CD14-positive monocyte (primary cell): ENCODE data around the gene CDK18. TPM values are rescaled to one million over a fixed set of nuclear protein-coding genes. Genes with fewer than 3 reads are reported as not detected.
"Not testable (repeated sequence)": the region's sequence is repeated elsewhere in the genome, so short reads cannot be mapped to it uniquely, and the experiment has no call there.

Experiments
- DNase-seq, 3 donors: peaks; one replicate each; pipeline ENCODE4 v3.0.0-alpha.2; 2011 to 2022
- H2AFZ ChIP-seq: 2 replicates; pipeline ENCODE4 v1.6.0; 2012; ENCODE audit warnings: mild to moderate bottlenecking, low read depth, low read length, inconsistent platforms; ENCODE audit not compliant: insufficient read depth, poor library complexity, severe bottlenecking
- H3K27ac ChIP-seq, 2 donors: 1 replicate in 1 of 2; 2 replicates in 1 of 2; pipeline ENCODE4 v1.5.1; 2012 to 2013; ENCODE audit warnings: low read length in 2 of 2, control low read depth in 1 of 2, inconsistent platforms in 1 of 2, low read depth in 1 of 2, mild to moderate bottlenecking in 1 of 2
- H3K27me3 ChIP-seq, 2 donors: one replicate each; pipeline versions ENCODE4 v1.6.0 to v1.6.1; 2011 to 2013; ENCODE audit warnings: low read length in 2 of 2; ENCODE audit not compliant: control insufficient read depth in 2 of 2, insufficient read depth in 2 of 2
- H3K36me3 ChIP-seq, 2 donors: replicated peaks in 1 of 2; 1 replicate in 1 of 2; 2 replicates in 1 of 2; pipeline versions ENCODE4 v1.5.1 to v1.6.1; 2012 to 2013; ENCODE audit warnings: low read length in 2 of 2, control low read depth in 1 of 2, inconsistent platforms in 1 of 2, mild to moderate bottlenecking in 1 of 2; ENCODE audit not compliant: insufficient read depth in 2 of 2, control insufficient read depth in 1 of 2
- H3K4me1 ChIP-seq, 2 donors: 1 replicate in 1 of 2; 2 replicates in 1 of 2; pipeline versions ENCODE4 v1.5.1 to v1.6.1; 2012 to 2013; ENCODE audit warnings: low read length in 2 of 2, control low read depth in 1 of 2, inconsistent platforms in 1 of 2, mild to moderate bottlenecking in 1 of 2, moderate library complexity in 1 of 2; ENCODE audit not compliant: insufficient read depth in 2 of 2, control insufficient read depth in 1 of 2
- H3K4me2 ChIP-seq: replicated peaks from 2 replicates; pipeline ENCODE3; 2012; ENCODE audit warnings: low read length, moderate library complexity, mild to moderate bottlenecking; ENCODE audit not compliant: poor library complexity, severe bottlenecking; ENCODE audit errors: extremely low read depth
- H3K4me3 ChIP-seq, 3 experiments: fragments of 200-600 bp in 1 of 3; sonication (generic) in 1 of 3; replicated peaks in 1 of 3; 1 replicate in 2 of 3; 2 replicates in 1 of 3; pipeline ENCODE4 v1.5.1; 2011 to 2013; ENCODE audit warnings: low read length in 3 of 3, mild to moderate bottlenecking in 3 of 3, control low read depth in 2 of 3, low read depth in 2 of 3, inconsistent platforms in 1 of 3, moderate library complexity in 1 of 3
- H3K79me2 ChIP-seq: 2 replicates; pipeline ENCODE4 v1.6.0; 2012; ENCODE audit warnings: mild to moderate bottlenecking, control low read depth, inconsistent platforms, low read length, moderate library complexity; ENCODE audit not compliant: insufficient read depth
- H3K9ac ChIP-seq: 2 replicates; pipeline ENCODE4 v1.6.0; 2017; ENCODE audit warnings: low read length, mild to moderate bottlenecking; ENCODE audit not compliant: insufficient read depth, poor library complexity, severe bottlenecking
- H3K9me3 ChIP-seq, 2 donors: replicated peaks in 1 of 2; 1 replicate in 1 of 2; 2 replicates in 1 of 2; pipeline versions ENCODE4 v1.5.1 to v1.6.1; 2012 to 2013; ENCODE audit warnings: low read length in 2 of 2, control low read depth in 1 of 2; ENCODE audit not compliant: control insufficient read depth in 1 of 2, insufficient read depth in 1 of 2
- H4K20me1 ChIP-seq: 2 replicates; pipeline ENCODE4 v1.6.0; 2012; ENCODE audit warnings: mild to moderate bottlenecking, low read length, control low read depth, moderate library complexity; ENCODE audit not compliant: insufficient read depth
- H3K27ac Mint-ChIP-seq, 7 donors: one replicate each; pipeline ENCODE4 v1.8.0; 2020; ENCODE audit warnings: mild to moderate bottlenecking in 7 of 7, mixed read lengths in 7 of 7, moderate library complexity in 6 of 7, inconsistent platforms in 2 of 7
- H3K27me3 Mint-ChIP-seq, 3 donors: one replicate each; pipeline ENCODE4 v1.8.0; 2021 to 2022; ENCODE audit warnings: low read depth in 3 of 3, mild to moderate bottlenecking in 3 of 3, mixed read lengths in 3 of 3, moderate library complexity in 3 of 3, inconsistent platforms in 1 of 3
- H3K36me3 Mint-ChIP-seq, 2 donors: one replicate each; pipeline ENCODE4 v1.8.0; 2020; ENCODE audit warnings: mixed read lengths in 2 of 2, inconsistent platforms in 1 of 2, mild to moderate bottlenecking in 1 of 2
- H3K4me1 Mint-ChIP-seq: one replicate; pipeline ENCODE4 v1.8.0; 2020; ENCODE audit warnings: mild to moderate bottlenecking, mixed read lengths
- H3K4me3 Mint-ChIP-seq, 2 donors: one replicate each; pipeline ENCODE4 v1.8.0; 2020; ENCODE audit warnings: mild to moderate bottlenecking in 2 of 2, mixed read lengths in 2 of 2, moderate library complexity in 1 of 2
- H3K9me3 Mint-ChIP-seq, 7 donors: one replicate each; pipeline ENCODE4 v1.8.0; 2020 to 2022; ENCODE audit warnings: mixed read lengths in 7 of 7, mild to moderate bottlenecking in 6 of 7, moderate library complexity in 6 of 7, inconsistent platforms in 2 of 7
- WGBS: methylation state at CpG from one replicate; pipeline ENCODE4 v1.1.5; 2013; ENCODE audit warnings: missing lambda C conversion rate; ENCODE audit not compliant: insufficient coverage; 5-methylcytosine and 5-hydroxymethylcytosine counted together
- intact Hi-C, 2 donors: fragments of 100-400 bp; cut with micrococcal nuclease; formaldehyde crosslinking; loops; one replicate each; pipeline versions ENCODE4 v1.15.0 to v1.15.1; 2023
- polyA plus RNA-seq, 3 donors: library from polyadenylated mRNA; depleted of rRNA in 1 of 3; unstranded in 2 of 3; stranded (reverse) in 1 of 3; fragments of 300-500 nt in 2 of 3; fragments of >200 nt in 1 of 3; fragmentation: Illumina TruSeq in 2 of 3; gene quantifications; 1 replicate in 2 of 3; 2 replicates in 1 of 3; pipeline ENCODE4 v1.2.3, GENCODE V29; 2012 to 2021
- TF ChIP-seq, protein P1 (sequence below): fragments of 200-600 bp; IDR thresholded peaks from one replicate; pipeline ENCODE4 v1.8.0; 2022; ENCODE audit warnings: antibody characterized with exemption, mild to moderate bottlenecking

Gene CDK18
- polyA plus RNA-seq, 3 donors, result 0.48 to 4.4 (median 0.66) TPM

DNA sequence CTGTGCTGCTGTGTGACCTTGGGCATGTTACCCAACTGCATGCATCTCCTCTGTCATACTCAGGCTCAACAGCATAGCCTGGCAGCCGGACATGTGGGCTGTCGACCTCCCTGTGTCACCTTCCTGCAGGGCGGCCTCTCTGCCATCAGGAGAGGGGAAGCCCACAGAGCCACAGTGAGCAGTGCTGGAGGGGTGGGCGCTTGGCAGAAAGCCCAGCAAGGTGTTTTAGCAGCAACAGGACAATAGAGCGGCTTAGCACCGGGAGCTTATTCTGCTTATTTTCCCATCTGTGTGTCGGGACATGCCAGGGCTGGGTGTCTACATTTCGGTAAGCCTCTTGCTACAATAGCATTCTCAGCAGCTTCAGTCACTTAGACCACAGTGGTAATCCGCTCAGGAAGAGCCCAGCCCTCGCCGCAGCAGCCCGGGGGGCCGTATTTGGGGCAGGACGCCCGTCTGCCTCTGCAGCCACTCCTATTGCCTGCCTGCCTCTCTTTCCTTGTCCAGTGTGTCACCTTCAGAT is 22.8 kb upstream of the CDK18 start:
- H3K36me3 ChIP-seq, result no peaks in the 10 kb centered on the region
- no peaks in the 10 kb centered on the region for H4K20me1 ChIP-seq
- no peak overlapping the region for H3K27ac ChIP-seq
- Mint-ChIP-seq H3K4me1 (peaks cover 11% of the 10 kb centered on the region), H3K27ac (no peak overlapping the region), H3K27me3 (peaks cover 49 to 59% (median 59%) of the 10 kb centered on the region in 3 donors), H3K9me3 (peaks cover 0 to 4% (median 0%) of the 10 kb centered on the region in 7 donors), H3K36me3 (no peaks in the 10 kb centered on the region), H3K4me3 (peak overlapping the region in 1 of 2 donors; percentile 73)
- no peak overlapping the region for H3K4me2 ChIP-seq
- no peak overlapping the region for H3K4me3 ChIP-seq
- no peak for DNase-seq
- TF ChIP-seq, protein P1, sequence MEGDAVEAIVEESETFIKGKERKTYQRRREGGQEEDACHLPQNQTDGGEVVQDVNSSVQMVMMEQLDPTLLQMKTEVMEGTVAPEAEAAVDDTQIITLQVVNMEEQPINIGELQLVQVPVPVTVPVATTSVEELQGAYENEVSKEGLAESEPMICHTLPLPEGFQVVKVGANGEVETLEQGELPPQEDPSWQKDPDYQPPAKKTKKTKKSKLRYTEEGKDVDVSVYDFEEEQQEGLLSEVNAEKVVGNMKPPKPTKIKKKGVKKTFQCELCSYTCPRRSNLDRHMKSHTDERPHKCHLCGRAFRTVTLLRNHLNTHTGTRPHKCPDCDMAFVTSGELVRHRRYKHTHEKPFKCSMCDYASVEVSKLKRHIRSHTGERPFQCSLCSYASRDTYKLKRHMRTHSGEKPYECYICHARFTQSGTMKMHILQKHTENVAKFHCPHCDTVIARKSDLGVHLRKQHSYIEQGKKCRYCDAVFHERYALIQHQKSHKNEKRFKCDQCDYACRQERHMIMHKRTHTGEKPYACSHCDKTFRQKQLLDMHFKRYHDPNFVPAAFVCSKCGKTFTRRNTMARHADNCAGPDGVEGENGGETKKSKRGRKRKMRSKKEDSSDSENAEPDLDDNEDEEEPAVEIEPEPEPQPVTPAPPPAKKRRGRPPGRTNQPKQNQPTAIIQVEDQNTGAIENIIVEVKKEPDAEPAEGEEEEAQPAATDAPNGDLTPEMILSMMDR, result no peak
- peaks cover 12 to 38% of the 10 kb centered on the region in 2 donors for H3K27me3 ChIP-seq
- H2AFZ ChIP-seq, result no peak overlapping the region
- intact Hi-C loops, result no loop called here
- H3K9ac ChIP-seq, result no peak overlapping the region
- H3K4me1 ChIP-seq, result no peaks in the 10 kb centered on the region
- no peaks in the 10 kb centered on the region for H3K9me3 ChIP-seq
- H3K79me2 ChIP-seq, result no peaks in the 10 kb centered on the region
- WGBS, result 28% methylated on average over 15 of the region's 15 CpGs

DNA sequence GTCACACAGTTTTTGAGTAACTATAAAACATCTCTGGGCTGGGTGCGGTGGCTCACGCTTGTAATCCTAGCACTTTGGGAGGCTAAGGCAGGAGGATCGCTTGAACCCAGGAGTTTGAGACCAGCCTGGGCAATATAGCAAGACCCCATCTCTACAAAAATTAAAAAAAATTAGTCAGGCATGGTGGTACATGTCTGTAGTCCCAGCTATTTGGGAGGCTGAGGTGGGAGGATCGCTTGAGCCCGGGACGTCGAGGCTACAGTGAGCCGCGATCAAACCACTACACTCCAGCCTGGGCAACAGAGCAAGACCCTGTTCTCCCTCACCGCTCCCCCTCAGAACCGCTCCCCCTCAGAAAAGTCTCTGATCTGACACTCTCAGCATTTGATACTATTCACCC is 21.9 kb upstream of the CDK18 start:
- peak overlapping the region in 1 of 2 donors; percentile 26 for H3K4me3 Mint-ChIP-seq
- H3K27me3 ChIP-seq, result peaks cover 12 to 38% of the 10 kb centered on the region in 2 donors
- intact Hi-C loops, H3K9ac ChIP-seq, H3K9me3 Mint-ChIP-seq, H4K20me1 ChIP-seq, H3K9me3 ChIP-seq, H3K27ac ChIP-seq, H3K36me3 Mint-ChIP-seq, H3K4me1 ChIP-seq, H3K36me3 ChIP-seq, H3K4me2 ChIP-seq, H3K27ac Mint-ChIP-seq, H2AFZ ChIP-seq, H3K79me2 ChIP-seq, DNase-seq, H3K4me3 ChIP-seq: not testable (repeated sequence)
- H3K4me1 Mint-ChIP-seq, result peaks cover 11% of the 10 kb centered on the region
- WGBS, result 97% methylated on average over 10 of the region's 11 CpGs
- peaks cover 54 to 66% (median 62%) of the 10 kb centered on the region in 3 donors for H3K27me3 Mint-ChIP-seq
